ENCODE measurements around the gene WIZ. TPM values are rescaled to one million over a fixed set of nuclear protein-coding genes. Genes with fewer than 3 reads are reported as not detected.

The WIZ gene
- total and polyA plus RNA-seq, 2 experiments from 2014 or later = 8.9 to 39.5 TPM

DNA sequence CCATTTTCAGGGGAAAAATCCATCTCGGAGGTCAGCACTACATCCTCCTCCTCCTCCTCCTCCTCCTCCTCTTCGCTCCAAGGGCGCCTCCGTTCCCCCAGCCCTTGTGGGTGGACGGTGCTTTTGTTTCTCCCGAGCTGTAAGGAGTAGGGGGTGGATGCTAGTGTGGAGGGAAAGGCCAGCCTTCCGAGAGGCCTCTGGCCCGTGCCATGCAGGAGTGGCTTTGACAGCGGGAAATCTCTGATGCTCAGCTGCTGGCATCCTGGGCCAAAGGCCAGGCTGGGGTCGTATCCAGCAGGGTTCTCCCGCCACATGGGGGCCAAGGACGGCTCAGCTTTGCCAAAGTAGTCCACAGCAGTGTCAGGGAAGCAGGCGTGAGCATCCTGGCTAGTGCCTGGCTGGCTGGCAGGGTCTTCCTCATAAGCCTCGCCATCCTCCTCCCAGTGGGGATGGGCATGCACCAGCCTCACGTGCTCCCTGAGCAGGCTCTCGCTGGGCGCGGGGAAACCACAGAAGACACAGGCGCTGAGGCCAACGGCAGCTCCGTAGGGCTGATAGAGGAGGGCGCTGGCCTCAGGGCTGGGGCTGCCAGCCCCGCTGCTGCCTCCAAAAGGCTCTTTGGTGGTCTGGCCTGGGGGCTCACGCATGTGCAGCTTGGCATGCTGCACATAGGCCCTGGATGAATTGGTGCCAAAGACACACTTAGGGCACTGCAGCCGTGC, 10.5 kb downstream of the WIZ start (continued):
- no peak for TF ChIP-seq EZH2 (IDR thresholded peaks at IDR 0.05; ENCODE audit: low read depth, unreplicated experiment)
- TF ChIP-seq, protein P1, sequence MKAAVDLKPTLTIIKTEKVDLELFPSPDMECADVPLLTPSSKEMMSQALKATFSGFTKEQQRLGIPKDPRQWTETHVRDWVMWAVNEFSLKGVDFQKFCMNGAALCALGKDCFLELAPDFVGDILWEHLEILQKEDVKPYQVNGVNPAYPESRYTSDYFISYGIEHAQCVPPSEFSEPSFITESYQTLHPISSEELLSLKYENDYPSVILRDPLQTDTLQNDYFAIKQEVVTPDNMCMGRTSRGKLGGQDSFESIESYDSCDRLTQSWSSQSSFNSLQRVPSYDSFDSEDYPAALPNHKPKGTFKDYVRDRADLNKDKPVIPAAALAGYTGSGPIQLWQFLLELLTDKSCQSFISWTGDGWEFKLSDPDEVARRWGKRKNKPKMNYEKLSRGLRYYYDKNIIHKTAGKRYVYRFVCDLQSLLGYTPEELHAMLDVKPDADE (IDR thresholded peaks at IDR 0.05) = no peak
- no peak for TF ChIP-seq EZH2phosphoT487 (IDR thresholded peaks at IDR 0.05; ENCODE audit: unreplicated experiment)
- no peak for TF ChIP-seq CREB1 (CRISPR knock-in tag; IDR thresholded peaks at IDR 0.05; ENCODE audit: low read depth)
- TF ChIP-seq STAT1 (IDR thresholded peaks at IDR 0.05; ENCODE audit: unreplicated experiment) = no peak

DNA sequence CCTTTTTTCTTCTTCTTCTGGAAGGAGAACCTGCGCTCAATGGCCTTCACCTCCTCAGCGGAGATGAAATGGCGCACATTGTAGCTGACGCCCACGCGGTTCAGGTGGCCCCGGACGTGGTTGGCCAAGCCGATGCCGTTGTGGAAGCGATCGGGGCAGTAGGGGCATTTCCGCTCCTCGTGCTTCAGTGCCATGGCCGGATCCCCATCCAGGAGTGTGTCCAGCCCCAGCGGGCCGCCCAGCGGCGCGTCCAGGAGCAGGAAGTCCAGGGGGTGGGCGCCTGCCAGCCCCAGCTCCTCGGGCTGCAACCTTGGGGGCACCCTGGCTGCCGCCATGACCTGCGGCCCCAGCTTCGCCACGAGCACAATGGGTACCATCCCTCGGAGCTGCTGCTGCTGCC, 11.2 kb downstream of the WIZ start:
- no peaks in the 10 kb centered on the region for H3K9me2 ChIP-seq (ENCODE audit: insufficient read depth)
- H3K27me3 ChIP-seq (ENCODE audit: insufficient read depth) = no peaks in the 10 kb centered on the region
- Mint-ChIP-seq H3K27me3 (ENCODE audit: insufficient read depth, low read depth, poor library complexity) (peaks cover 3% of the 10 kb centered on the region), H3K4me3 (no peak overlapping the region), H3K36me3 (ENCODE audit: low read depth) (no peaks in the 10 kb centered on the region), H3K4me1 (peaks cover 2% of the 10 kb centered on the region; the same call in 2 of the 3 replicates), H3K27ac (no peak overlapping the region), H3K9me3 (no peaks in the 10 kb centered on the region)
- DNase-seq (ENCODE audit: low spot score) = no peak
- no peak for ATAC-seq
- no peak overlapping the region for H2AFZ ChIP-seq
- H3K4me2 ChIP-seq = no peak overlapping the region
- H3K36me3 ChIP-seq (ENCODE audit: insufficient read depth) = no peaks in the 10 kb centered on the region
- peaks cover 1% of the 10 kb centered on the region; the same call in 1 of the 2 replicates for H3F3A ChIP-seq (replicated peaks; ENCODE audit: low read depth)
- H3K4me3 ChIP-seq = no peak overlapping the region
- no peaks in the 10 kb centered on the region for H4K20me1 ChIP-seq (replicated peaks; ENCODE audit: insufficient read depth)
- no peak for TF ChIP-seq ZNF114 (CRISPR knock-in tag; IDR thresholded peaks at IDR 0.05)
- no peak for TF ChIP-seq EZH2phosphoT487 (IDR thresholded peaks at IDR 0.05; ENCODE audit: unreplicated experiment)
- TF ChIP-seq POLR2AphosphoS5 (IDR thresholded peaks at IDR 0.05; ENCODE audit: low read depth) = no peak
- no peak for TF ChIP-seq STAT1 (IDR thresholded peaks at IDR 0.05; ENCODE audit: unreplicated experiment)
- TF ChIP-seq, protein P2, sequence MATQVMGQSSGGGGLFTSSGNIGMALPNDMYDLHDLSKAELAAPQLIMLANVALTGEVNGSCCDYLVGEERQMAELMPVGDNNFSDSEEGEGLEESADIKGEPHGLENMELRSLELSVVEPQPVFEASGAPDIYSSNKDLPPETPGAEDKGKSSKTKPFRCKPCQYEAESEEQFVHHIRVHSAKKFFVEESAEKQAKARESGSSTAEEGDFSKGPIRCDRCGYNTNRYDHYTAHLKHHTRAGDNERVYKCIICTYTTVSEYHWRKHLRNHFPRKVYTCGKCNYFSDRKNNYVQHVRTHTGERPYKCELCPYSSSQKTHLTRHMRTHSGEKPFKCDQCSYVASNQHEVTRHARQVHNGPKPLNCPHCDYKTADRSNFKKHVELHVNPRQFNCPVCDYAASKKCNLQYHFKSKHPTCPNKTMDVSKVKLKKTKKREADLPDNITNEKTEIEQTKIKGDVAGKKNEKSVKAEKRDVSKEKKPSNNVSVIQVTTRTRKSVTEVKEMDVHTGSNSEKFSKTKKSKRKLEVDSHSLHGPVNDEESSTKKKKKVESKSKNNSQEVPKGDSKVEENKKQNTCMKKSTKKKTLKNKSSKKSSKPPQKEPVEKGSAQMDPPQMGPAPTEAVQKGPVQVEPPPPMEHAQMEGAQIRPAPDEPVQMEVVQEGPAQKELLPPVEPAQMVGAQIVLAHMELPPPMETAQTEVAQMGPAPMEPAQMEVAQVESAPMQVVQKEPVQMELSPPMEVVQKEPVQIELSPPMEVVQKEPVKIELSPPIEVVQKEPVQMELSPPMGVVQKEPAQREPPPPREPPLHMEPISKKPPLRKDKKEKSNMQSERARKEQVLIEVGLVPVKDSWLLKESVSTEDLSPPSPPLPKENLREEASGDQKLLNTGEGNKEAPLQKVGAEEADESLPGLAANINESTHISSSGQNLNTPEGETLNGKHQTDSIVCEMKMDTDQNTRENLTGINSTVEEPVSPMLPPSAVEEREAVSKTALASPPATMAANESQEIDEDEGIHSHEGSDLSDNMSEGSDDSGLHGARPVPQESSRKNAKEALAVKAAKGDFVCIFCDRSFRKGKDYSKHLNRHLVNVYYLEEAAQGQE (IDR thresholded peaks at IDR 0.05; ENCODE audit: unreplicated experiment) = no peak
- H3K27ac ChIP-seq (ENCODE audit: low read depth) = no peak overlapping the region
- H3K4me1 ChIP-seq (ENCODE audit: insufficient read depth) = no peaks in the 10 kb centered on the region
- H3K79me2 ChIP-seq (replicated peaks; ENCODE audit: insufficient read depth) = no peaks in the 10 kb centered on the region

DNA sequence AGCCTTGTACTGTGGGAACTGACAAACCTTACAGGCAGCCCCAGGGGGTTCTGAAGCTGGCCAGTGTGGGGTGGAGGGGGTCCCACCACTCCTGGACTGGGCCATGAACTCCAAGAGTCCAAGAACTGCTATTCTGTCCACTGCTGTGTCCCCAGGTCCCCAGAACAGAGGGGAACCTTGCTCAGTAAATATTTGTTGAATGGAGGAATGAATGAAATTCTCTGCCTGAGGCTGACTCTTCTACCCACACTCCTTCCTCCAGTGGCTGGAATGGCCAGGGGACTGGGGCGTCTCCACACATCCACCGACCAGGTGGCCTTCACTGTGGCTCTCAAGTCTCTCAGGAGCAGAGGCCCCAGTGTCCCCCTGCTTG, 11.6 kb downstream of the WIZ start:
- no peaks in the 10 kb centered on the region for H3K4me1 ChIP-seq (ENCODE audit: insufficient read depth)
- H3K79me2 ChIP-seq (replicated peaks; ENCODE audit: insufficient read depth) = no peaks in the 10 kb centered on the region
- Mint-ChIP-seq H3K27me3 (ENCODE audit: insufficient read depth, low read depth, poor library complexity) (peaks cover 3% of the 10 kb centered on the region), H3K27ac (no peak overlapping the region), H3K4me3 (no peak overlapping the region), H3K4me1 (peaks cover 5% of the 10 kb centered on the region; the same call in 2 of the 3 replicates), H3K9me3 (no peaks in the 10 kb centered on the region), H3K36me3 (ENCODE audit: low read depth) (no peaks in the 10 kb centered on the region)
- no peaks in the 10 kb centered on the region for H4K20me1 ChIP-seq (replicated peaks; ENCODE audit: insufficient read depth)
- DNase-seq (ENCODE audit: low spot score) (no peak), ATAC-seq (no peak)
- TF ChIP-seq EZH2 (IDR thresholded peaks at IDR 0.05; ENCODE audit: low read depth, unreplicated experiment) = no peak
- TF ChIP-seq, protein P2 (IDR thresholded peaks at IDR 0.05; ENCODE audit: unreplicated experiment) = no peak
- no peak for TF ChIP-seq POLR2AphosphoS5 (IDR thresholded peaks at IDR 0.05; ENCODE audit: low read depth)
- TF ChIP-seq CREB1 (CRISPR knock-in tag; IDR thresholded peaks at IDR 0.05; ENCODE audit: low read depth) = no peak
- H3K4me3 ChIP-seq = no peak overlapping the region
- no peak overlapping the region for H3K27ac ChIP-seq (ENCODE audit: low read depth)
- no peak overlapping the region for H2AFZ ChIP-seq
- H3K27me3 ChIP-seq (ENCODE audit: insufficient read depth) = no peaks in the 10 kb centered on the region
- peaks cover 4% of the 10 kb centered on the region; the same call in 1 of the 2 replicates for H3F3A ChIP-seq (replicated peaks; ENCODE audit: low read depth)
- no peaks in the 10 kb centered on the region for H3K36me3 ChIP-seq (ENCODE audit: insufficient read depth)
- no peak overlapping the region for H3K4me2 ChIP-seq
- H3K9me2 ChIP-seq (ENCODE audit: insufficient read depth) = no peaks in the 10 kb centered on the region
